Cerebellar nuclear complex (tissue), 1 donor: ENCODE data around the gene INPP5E.

Experiments
- DNase-seq, 2 experiments: peaks; one replicate each; lab custom pipeline; 2025; lab: John Stamatoyannopoulos, UW

The INPP5E gene

GRCh38 chr9:136473354-136473721, 33.7 kb upstream of the INPP5E start:
- no peak for DNase-seq

GRCh38 chr9:136472640-136473353, 33.2 kb upstream of the INPP5E start:
- DNase-seq: no peak

- DNase-seq: no peak
These were observed 32.3 kb upstream of the INPP5E start for GRCh38 chr9:136471802-136472487.

- DNase-seq: no peak
These were observed 31.3 kb upstream of the INPP5E start for GRCh38 chr9:136470792-136471469.

- no peak for DNase-seq
These were observed 30.7 kb upstream of the INPP5E start for GRCh38 chr9:136470356-136470755.

GRCh38 chr9:136467766-136468165, 28.1 kb upstream of the INPP5E start:
- DNase-seq: no peak

- DNase-seq: no peak
These were observed 26.5 kb upstream of the INPP5E start for GRCh38 chr9:136466155-136466541.

- no peak for DNase-seq
These were observed 26.0 kb upstream of the INPP5E start for GRCh38 chr9:136465500-136466154.

GRCh38 chr9:136464241-136464640, 24.6 kb upstream of the INPP5E start:
- no peak for DNase-seq

GRCh38 chr9:136463578-136463977, 23.9 kb upstream of the INPP5E start:
- DNase-seq: no peak

GRCh38 chr9:136462664-136463063, 23.0 kb upstream of the INPP5E start:
- no peak for DNase-seq

- DNase-seq: no peak
These were observed 21.2 kb upstream of the INPP5E start for GRCh38 chr9:136460772-136461325.

GRCh38 chr9:136459425-136459824, 19.8 kb upstream of the INPP5E start:
- no peak for DNase-seq

- DNase-seq: no peak
These were observed 17.7 kb upstream of the INPP5E start for GRCh38 chr9:136457326-136457725.

GRCh38 chr9:136456258-136456657, 16.6 kb upstream of the INPP5E start:
- DNase-seq: no peak

GRCh38 chr9:136455043-136456002, 15.7 kb upstream of the INPP5E start:
- no peak for DNase-seq

GRCh38 chr9:136454026-136454796, 14.6 kb upstream of the INPP5E start:
- DNase-seq: no peak

GRCh38 chr9:136453326-136453725, 13.7 kb upstream of the INPP5E start:
- DNase-seq: no peak

- DNase-seq: no peak
These were observed 11.7 kb upstream of the INPP5E start for GRCh38 chr9:136451221-136451877.

GRCh38 chr9:136448655-136449054, 9.0 kb upstream of the INPP5E start:
- DNase-seq: no peak
